ENCODE results near the gene EGLN1. TPM values are rescaled to one million over a fixed set of nuclear protein-coding genes. Genes with fewer than 3 reads are reported as not detected.

The EGLN1 gene
- polyA plus RNA-seq, 2 of the 4 experiments (the other 2 are of a cell fraction): 57.7 to 156 TPM

GRCh38 chr1:231340328-231341013 lies 81.6 kb downstream of the EGLN1 start (continued):
- TF ChIP-seq ZNF302 (CRISPR knock-in tag; IDR thresholded peaks at IDR 0.05) (no peak), ZC3H11A (IDR thresholded peaks at IDR 0.05) (no peak), RFX5 (IDR thresholded peaks at IDR 0.05) (no peak), E2F6 (IDR thresholded peaks at IDR 0.05; ENCODE audit: borderline replicate concordance, low read depth) (no peak)

- DNase-seq (ENCODE audit: low read depth in 1 of 2, low spot score in 1 of 2): peak in 1 of 2 experiments; percentile 96
- ATAC-seq: peak; percentile 89 to 93; a peak in 5 of 6 replicates
- peak; percentile 54; the same call in 1 of the 2 replicates for TF ChIP-seq KDM5A (IDR thresholded peaks at IDR 0.05)
- TF ChIP-seq GATA3 (IDR thresholded peaks at IDR 0.05; ENCODE audit: borderline replicate concordance): no peak; the same call in 1 of the 2 replicates
- 0 out of 2 replicates have a peak, but pooled peaks have one; percentile 5 for TF ChIP-seq PHF8 (IDR thresholded peaks at IDR 0.05; ENCODE audit: borderline replicate concordance, low read depth)
- TF ChIP-seq POLR2A (IDR thresholded peaks at IDR 0.05; ENCODE audit: low read length): peak; percentile 63
- CTCF ChIA-PET: interaction anchor here (0.7 to 2.0 kb wide), 8 partner anchors 13 to 268 kb away, joined by 3 to 9 read pairs (median 4); no protein-coding TSS in a partner anchor
- H3K4me1 ChIP-seq: peaks cover 40% of the 10 kb centered on the region
- no peak for FAIRE-seq
- POLR2A ChIA-PET: interaction anchor here (0.7 to 1.8 kb wide), 13 partner anchors 10 to 1780 kb away, joined by 3 to 6 read pairs (median 3); partner anchors contain the start of gene ABCB10
- H3K4me3 ChIP-seq: peak within 1 kb of the TSS; percentile 82
- no peaks in the 10 kb centered on the region for H3K9me3 ChIP-seq
- peak within 1 kb of the TSS; percentile 91 to 95 for H3K27ac ChIP-seq
- peak within 1 kb of the TSS; percentile 93 for H3K4me2 ChIP-seq
- WGBS (ENCODE audit: missing lambda C conversion rate): 1% methylated on average over 31 of the region's 43 CpGs
These were observed 83.6 kb downstream of the EGLN1 start, which contains the start of gene SPRTN for GRCh38 chr1:231338270-231339128. SPRTN (plus strand) TSS chr1:231338293; CDS start chr1:231338384, 91 bp downstream.

GRCh38 chr1:231337472-231338269 lies 84.4 kb downstream of the EGLN1 start, which contains the start of gene EXOC8:
EXOC8 (minus strand) TSS chr1:231337852; CDS start chr1:231337745, 107 bp downstream.
- DNase-seq (ENCODE audit: low read depth in 1 of 2, low spot score in 1 of 2) (peak; percentile 97), FAIRE-seq (peak; percentile 54), ATAC-seq (peak; percentile 85 to 94)
- ChIA-PET POLR2A (interaction anchor here (0.7 to 1.8 kb wide), 13 partner anchors 11 to 1779 kb away, joined by 3 to 6 read pairs (median 3); partner anchors contain the start of gene ABCB10), CTCF (interaction anchor here (0.6 to 2.0 kb wide), 8 partner anchors 14 to 269 kb away, joined by 3 to 9 read pairs (median 4); no protein-coding TSS in a partner anchor)
- Histone ChIP-seq H3K27ac (peak within 1 kb of the TSS; percentile 91 to 95), H3K9me3 (no peaks in the 10 kb centered on the region), H3K4me1 (peaks cover 46% of the 10 kb centered on the region), H3K4me3 (peak within 1 kb of the TSS; percentile 82), H3K4me2 (peak within 1 kb of the TSS; percentile 93)
- under 1% methylated on average over 55 of the region's 74 CpGs for WGBS (ENCODE audit: missing lambda C conversion rate)
- TF ChIP-seq HOXB13 (CRISPR knock-in tag; IDR thresholded peaks at IDR 0.05; ENCODE audit: low read depth) (no peak), FOSL2 (IDR thresholded peaks at IDR 0.05) (no peak), FOSL2 (CRISPR knock-in tag; IDR thresholded peaks at IDR 0.05) (no peak), HEYL (CRISPR knock-in tag; IDR thresholded peaks at IDR 0.05) (no peak), RFX5 (IDR thresholded peaks at IDR 0.05) (peak; percentile 27; the same call in 1 of the 2 replicates), CBX8 (IDR thresholded peaks at IDR 0.05) (no peak), GATA3 (IDR thresholded peaks at IDR 0.05; ENCODE audit: borderline replicate concordance) (peak; percentile 7; the same call in 1 of the 2 replicates), POLR2A (IDR thresholded peaks at IDR 0.05; ENCODE audit: low read length) (peak; percentile 86), ZSCAN20 (CRISPR knock-in tag; IDR thresholded peaks at IDR 0.05) (no peak), TP53 (CRISPR knock-in tag; IDR thresholded peaks at IDR 0.05) (no peak), MYC (IDR thresholded peaks at IDR 0.05; ENCODE audit: borderline replicate concordance, low read length) (no peak), PHF8 (IDR thresholded peaks at IDR 0.05; ENCODE audit: borderline replicate concordance, low read depth) (peak; percentile 72), RARB (CRISPR knock-in tag; IDR thresholded peaks at IDR 0.05) (no peak), ATOH8 (CRISPR knock-in tag; IDR thresholded peaks at IDR 0.05; ENCODE audit: low read depth) (no peak), ZNF302 (CRISPR knock-in tag; IDR thresholded peaks at IDR 0.05) (no peak)
- TF ChIP-seq, protein P1, sequence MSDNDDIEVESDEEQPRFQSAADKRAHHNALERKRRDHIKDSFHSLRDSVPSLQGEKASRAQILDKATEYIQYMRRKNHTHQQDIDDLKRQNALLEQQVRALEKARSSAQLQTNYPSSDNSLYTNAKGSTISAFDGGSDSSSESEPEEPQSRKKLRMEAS (IDR thresholded peaks at IDR 0.05): no peak; the same call in 1 of the 2 replicates
- TF ChIP-seq, protein P2, sequence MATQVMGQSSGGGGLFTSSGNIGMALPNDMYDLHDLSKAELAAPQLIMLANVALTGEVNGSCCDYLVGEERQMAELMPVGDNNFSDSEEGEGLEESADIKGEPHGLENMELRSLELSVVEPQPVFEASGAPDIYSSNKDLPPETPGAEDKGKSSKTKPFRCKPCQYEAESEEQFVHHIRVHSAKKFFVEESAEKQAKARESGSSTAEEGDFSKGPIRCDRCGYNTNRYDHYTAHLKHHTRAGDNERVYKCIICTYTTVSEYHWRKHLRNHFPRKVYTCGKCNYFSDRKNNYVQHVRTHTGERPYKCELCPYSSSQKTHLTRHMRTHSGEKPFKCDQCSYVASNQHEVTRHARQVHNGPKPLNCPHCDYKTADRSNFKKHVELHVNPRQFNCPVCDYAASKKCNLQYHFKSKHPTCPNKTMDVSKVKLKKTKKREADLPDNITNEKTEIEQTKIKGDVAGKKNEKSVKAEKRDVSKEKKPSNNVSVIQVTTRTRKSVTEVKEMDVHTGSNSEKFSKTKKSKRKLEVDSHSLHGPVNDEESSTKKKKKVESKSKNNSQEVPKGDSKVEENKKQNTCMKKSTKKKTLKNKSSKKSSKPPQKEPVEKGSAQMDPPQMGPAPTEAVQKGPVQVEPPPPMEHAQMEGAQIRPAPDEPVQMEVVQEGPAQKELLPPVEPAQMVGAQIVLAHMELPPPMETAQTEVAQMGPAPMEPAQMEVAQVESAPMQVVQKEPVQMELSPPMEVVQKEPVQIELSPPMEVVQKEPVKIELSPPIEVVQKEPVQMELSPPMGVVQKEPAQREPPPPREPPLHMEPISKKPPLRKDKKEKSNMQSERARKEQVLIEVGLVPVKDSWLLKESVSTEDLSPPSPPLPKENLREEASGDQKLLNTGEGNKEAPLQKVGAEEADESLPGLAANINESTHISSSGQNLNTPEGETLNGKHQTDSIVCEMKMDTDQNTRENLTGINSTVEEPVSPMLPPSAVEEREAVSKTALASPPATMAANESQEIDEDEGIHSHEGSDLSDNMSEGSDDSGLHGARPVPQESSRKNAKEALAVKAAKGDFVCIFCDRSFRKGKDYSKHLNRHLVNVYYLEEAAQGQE (IDR thresholded peaks at IDR 0.05): peak; percentile 97
- TF ChIP-seq, protein P3, sequence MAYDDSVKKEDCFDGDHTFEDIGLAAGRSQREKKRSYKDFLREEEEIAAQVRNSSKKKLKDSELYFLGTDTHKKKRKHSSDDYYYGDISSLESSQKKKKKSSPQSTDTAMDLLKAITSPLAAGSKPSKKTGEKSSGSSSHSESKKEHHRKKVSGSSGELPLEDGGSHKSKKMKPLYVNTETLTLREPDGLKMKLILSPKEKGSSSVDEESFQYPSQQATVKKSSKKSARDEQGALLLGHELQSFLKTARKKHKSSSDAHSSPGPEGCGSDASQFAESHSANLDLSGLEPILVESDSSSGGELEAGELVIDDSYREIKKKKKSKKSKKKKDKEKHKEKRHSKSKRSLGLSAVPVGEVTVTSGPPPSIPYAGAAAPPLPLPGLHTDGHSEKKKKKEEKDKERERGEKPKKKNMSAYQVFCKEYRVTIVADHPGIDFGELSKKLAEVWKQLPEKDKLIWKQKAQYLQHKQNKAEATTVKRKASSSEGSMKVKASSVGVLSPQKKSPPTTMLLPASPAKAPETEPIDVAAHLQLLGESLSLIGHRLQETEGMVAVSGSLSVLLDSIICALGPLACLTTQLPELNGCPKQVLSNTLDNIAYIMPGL (CRISPR knock-in tag; IDR thresholded peaks at IDR 0.05; ENCODE audit: borderline replicate concordance): no peak

Measured in A549 (cell line).